Neuron (in vitro differentiated cells): Measurements from ENCODE around the gene ERBB4.
"Not testable (repeated sequence)": the region's sequence is repeated elsewhere in the genome, so short reads cannot be mapped to it uniquely, and the experiment has no call there.

ENCODE experiments used
- H2AFZ ChIP-seq: one replicate; pipeline ENCODE4 v1.6.1; 2013; ENCODE audit warnings: low read depth, mild to moderate bottlenecking, inconsistent platforms, low read length, moderate library complexity
- H3K27me3 ChIP-seq: one replicate; pipeline ENCODE4 v1.6.1; 2013; ENCODE audit warnings: low read length; ENCODE audit not compliant: insufficient read depth
- H3K36me3 ChIP-seq: one replicate; pipeline ENCODE4 v1.6.1; 2013; ENCODE audit warnings: low read length; ENCODE audit not compliant: insufficient read depth
- H3K4me1 ChIP-seq: one replicate; pipeline ENCODE4 v1.6.1; 2013; ENCODE audit warnings: low read length; ENCODE audit not compliant: insufficient read depth
- H3K4me3 ChIP-seq: 2 replicates; pipeline ENCODE4 v1.5.1; 2013; ENCODE audit warnings: mild to moderate bottlenecking, low read length, moderate library complexity
- H3K9me3 ChIP-seq: one replicate; pipeline ENCODE4 v1.6.1; 2013; ENCODE audit warnings: low read length

The ERBB4 gene

DNA sequence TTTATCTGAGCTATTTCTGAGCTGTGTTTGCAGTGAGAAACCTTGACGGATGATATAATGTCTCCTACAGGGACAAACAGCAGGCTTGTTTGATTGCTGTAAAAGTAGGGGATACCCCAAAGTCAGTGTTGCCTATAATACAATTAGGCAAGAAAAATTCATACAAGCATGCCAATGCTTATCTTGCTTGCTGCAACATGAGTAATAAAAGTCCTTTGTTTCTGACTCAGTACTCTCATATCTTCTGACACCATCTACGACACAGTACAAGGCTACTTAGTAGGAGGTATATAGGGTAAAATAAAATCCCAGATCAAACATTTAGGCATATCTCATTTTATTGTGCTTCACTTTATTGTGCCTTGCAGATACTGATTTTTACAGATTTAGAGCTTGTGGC is 33.0 kb downstream of the ERBB4 start:
- Histone ChIP-seq H2AFZ (no peak overlapping the region), H3K27me3 (no peaks in the 10 kb centered on the region), H3K4me3 (no peak overlapping the region), H3K36me3 (no peaks in the 10 kb centered on the region), H3K4me1 (peaks cover 13% of the 10 kb centered on the region), H3K9me3 (peaks cover 5% of the 10 kb centered on the region)

DNA sequence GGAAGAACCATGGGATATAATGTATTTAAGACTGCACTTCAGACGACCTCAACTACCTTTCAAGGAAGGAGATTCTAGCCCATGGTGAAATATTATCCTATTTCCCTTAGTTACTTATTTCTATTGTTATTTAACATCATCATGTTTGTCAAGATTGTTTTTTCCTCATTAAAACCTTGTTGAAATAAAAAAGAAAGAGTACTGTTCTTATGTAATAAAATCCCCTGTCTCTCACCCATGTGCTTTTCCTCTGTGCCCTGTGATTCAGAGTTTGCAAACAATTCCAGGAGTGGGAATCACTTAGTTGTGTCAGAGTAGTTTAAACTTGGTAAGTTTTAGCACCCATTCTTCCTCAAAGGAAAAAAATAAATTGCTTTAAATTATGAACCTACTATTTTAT is 43.6 kb downstream of the ERBB4 start:
- no peaks in the 10 kb centered on the region for H3K4me1 ChIP-seq
- H3K9me3 ChIP-seq: no peaks in the 10 kb centered on the region
- no peak overlapping the region for H2AFZ ChIP-seq
- peaks cover 2% of the 10 kb centered on the region for H3K36me3 ChIP-seq
- no peaks in the 10 kb centered on the region for H3K27me3 ChIP-seq
- H3K4me3 ChIP-seq: no peak overlapping the region

DNA sequence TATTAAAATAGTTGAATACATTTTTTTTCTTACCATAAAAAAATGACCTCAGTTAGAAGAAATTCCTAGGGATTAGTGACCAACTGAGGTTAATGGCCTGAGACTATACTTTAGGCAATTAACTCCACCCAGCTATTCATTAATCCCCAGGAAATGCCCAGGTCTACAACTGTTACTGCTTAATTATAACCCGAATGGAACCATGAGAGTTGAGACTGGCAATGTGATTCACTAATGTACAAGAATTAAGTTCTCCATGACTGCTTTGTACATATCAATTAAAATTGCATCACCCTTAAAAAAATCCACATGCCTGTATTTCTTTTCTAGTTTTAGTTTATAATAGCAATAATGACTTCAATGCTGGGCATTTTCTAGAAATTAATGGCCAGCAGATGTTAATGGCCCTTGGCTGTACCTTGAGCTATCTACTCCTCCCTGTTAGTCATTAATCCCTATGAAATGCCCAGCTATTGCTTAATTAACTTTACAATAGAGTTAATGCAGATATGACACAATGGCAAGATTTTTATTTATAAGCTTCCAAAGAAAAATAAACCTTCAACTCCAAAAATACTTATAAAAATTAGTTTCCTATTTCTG is 44.1 kb downstream of the ERBB4 start:
- Histone ChIP-seq H3K27me3 (no peaks in the 10 kb centered on the region), H3K4me1 (no peaks in the 10 kb centered on the region), H3K36me3 (peaks cover 2% of the 10 kb centered on the region), H2AFZ (no peak overlapping the region), H3K4me3 (no peak overlapping the region), H3K9me3 (no peaks in the 10 kb centered on the region)

DNA sequence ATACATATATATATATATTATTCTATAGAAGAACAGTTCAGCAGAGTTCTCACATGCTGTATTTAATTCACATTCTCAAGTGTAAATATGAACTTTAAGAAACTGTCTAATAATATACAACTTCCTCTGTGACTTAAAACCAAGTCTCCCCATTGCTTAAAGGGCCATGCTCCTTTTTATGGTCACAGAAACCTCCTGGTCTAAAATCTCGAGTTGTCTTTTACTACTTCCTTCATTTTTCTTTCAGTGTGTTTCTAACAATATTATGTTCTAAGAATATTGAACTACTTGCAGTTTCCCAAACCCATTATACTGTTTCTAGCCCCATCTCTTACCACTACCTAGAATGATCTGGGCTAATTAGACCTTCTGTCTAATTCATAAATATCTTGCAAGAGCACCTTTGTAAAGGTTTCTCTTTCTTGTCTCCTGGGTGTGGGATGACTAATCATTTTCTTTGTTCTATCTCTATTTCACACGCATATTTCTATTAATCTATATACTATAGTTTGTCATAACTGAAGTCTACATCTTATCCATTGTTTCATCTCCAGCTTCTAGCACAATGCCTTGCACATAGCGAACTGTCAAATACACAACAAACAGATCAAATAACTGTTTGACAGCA is 48.8 kb downstream of the ERBB4 start:
- H3K4me3 ChIP-seq: no peak overlapping the region
- H2AFZ ChIP-seq: no peak overlapping the region
- no peaks in the 10 kb centered on the region for H3K9me3 ChIP-seq
- H3K4me1 ChIP-seq: peaks cover 6% of the 10 kb centered on the region
- H3K27me3 ChIP-seq: no peaks in the 10 kb centered on the region
- no peaks in the 10 kb centered on the region for H3K36me3 ChIP-seq

DNA sequence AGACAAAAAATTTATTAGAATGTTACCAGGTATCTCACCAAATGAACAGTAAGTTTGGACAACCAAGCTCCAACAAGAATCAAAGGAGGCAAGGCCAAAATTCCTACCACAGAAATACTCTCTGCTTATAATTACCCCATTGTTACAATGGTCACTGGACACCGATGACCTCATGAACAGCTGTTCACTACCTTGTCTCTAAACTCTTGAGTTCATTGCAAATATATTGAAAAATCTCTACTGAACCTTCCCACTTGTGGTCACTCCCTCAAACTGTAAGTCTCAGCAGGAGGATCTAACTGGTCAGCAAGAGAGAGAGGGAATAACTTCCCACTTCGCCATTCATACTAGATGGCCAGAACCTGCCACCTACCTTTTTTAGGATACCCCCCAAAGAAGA is 50.0 kb downstream of the ERBB4 start:
- Histone ChIP-seq H3K36me3 (no peaks in the 10 kb centered on the region), H3K27me3 (no peaks in the 10 kb centered on the region), H2AFZ (no peak overlapping the region), H3K4me3 (no peak overlapping the region), H3K4me1 (peaks cover 6% of the 10 kb centered on the region), H3K9me3 (no peaks in the 10 kb centered on the region)

DNA sequence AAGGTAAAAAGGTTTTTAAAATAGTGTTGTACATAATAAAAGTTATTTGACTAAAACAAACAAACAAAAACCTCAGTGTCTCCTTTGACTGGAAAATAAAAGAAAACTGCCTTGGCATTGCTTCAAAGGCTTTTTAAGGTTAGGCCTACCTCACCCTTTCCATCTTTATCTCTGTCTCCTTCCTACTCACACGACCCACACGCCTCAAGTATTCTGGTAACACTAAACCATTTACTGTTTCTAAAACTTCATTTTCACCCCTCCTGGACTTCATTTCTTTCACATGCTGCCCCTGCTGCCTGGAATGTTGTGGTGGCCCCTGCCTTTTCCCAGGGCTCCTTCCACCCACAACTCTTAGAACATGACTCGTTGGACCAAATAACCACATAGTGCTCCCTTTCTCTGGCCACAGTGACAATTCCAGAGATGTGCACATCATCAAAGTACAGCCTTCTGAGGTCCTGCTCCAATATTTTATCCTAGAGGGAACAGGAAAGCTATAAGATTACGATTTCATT is 54.0 kb downstream of the ERBB4 start:
- peaks cover 6% of the 10 kb centered on the region for H3K4me1 ChIP-seq
- no peaks in the 10 kb centered on the region for H3K27me3 ChIP-seq
- no peak overlapping the region for H2AFZ ChIP-seq
- H3K4me3 ChIP-seq: no peak overlapping the region
- no peaks in the 10 kb centered on the region for H3K9me3 ChIP-seq
- H3K36me3 ChIP-seq: no peaks in the 10 kb centered on the region

DNA sequence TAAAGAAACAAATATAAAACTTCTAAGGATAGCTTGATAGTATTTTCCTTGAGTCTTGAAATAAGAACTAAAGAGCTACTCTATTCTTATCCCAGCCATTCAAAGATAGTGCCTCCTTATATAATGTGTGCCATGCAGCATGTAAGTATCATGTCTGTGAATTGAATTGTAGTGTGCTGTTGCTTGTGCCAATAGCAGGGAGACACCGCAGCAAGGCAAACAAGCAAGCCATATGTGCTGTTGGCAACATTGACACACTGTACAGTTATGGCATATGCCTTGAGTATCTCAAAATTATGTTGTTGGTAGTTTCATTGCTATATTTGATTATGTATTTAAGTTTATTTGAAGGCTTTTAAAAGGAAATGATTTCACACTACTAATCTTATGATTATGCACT is 58.2 kb downstream of the ERBB4 start:
- peaks cover 4% of the 10 kb centered on the region for H3K4me1 ChIP-seq
- no peak overlapping the region for H2AFZ ChIP-seq
- H3K27me3 ChIP-seq: no peaks in the 10 kb centered on the region
- H3K9me3 ChIP-seq: no peaks in the 10 kb centered on the region
- no peaks in the 10 kb centered on the region for H3K36me3 ChIP-seq
- H3K4me3 ChIP-seq: no peak overlapping the region

DNA sequence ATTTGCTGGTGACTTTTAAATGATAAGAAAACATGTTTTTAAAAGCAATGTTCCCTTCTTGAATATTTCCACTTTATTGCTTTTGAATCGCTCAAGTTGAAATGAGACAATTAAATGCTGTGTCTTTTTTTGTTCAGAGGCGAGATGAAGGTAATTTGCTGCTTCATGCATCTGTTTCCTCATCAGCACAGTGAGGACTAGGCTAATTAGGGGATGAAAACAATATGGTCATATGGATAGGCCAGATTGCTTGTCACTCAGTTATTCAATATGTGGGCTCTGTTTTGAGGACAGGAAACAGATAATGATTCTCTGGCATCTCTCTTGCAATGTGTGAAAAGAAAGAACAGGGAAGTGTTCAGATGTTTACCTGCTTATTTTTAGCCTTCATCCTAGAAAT is 61.0 kb downstream of the ERBB4 start:
- Histone ChIP-seq H3K4me1 (no peaks in the 10 kb centered on the region), H3K9me3 (no peaks in the 10 kb centered on the region), H3K27me3 (no peaks in the 10 kb centered on the region), H3K4me3 (no peak overlapping the region), H3K36me3 (no peaks in the 10 kb centered on the region), H2AFZ (no peak overlapping the region)

DNA sequence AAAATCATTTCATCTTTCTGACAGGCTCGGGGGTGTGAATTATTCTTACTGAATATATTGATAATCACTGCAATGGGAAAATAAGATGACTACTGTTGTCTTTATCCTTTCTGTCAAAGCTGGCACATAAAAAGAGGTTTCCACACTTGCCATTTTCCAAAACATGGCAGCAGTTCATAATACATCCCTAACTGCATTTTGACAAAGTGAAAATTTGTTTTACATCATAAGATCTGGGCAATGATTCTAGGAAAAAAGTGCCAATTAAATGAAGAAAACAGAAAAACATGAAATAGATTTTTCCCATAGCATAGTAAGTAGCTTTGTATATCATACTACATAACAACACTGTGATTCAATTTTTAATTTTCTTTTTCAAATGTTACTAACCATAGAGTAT is 65.4 kb downstream of the ERBB4 start:
- no peaks in the 10 kb centered on the region for H3K27me3 ChIP-seq
- no peaks in the 10 kb centered on the region for H3K9me3 ChIP-seq
- no peaks in the 10 kb centered on the region for H3K4me1 ChIP-seq
- no peak overlapping the region for H3K4me3 ChIP-seq
- H2AFZ ChIP-seq: no peak overlapping the region
- no peaks in the 10 kb centered on the region for H3K36me3 ChIP-seq

DNA sequence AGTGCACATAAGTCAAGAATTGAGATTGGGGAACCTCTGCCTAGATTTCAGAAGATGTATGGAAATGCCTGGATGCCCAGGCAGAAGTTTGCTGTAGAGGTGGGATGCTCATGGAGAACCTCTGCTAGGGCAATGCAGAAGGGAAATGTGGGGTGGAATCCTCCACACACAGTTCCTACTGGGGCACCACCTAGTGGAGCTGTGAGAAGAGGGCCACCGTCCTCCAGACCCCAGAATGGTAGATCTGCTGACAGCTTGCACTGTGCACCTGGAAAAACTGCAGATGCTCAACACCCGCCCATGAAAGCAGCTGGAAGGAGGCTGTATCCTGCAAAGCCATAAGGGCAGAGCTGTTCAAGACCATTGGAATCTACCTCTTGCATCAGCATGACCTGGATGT is 71.1 kb downstream of the ERBB4 start:
- H3K9me3 ChIP-seq: peaks cover 12% of the 10 kb centered on the region
- not testable (repeated sequence) for H2AFZ ChIP-seq, H3K4me3 ChIP-seq, H3K36me3 ChIP-seq, H3K27me3 ChIP-seq, H3K4me1 ChIP-seq

DNA sequence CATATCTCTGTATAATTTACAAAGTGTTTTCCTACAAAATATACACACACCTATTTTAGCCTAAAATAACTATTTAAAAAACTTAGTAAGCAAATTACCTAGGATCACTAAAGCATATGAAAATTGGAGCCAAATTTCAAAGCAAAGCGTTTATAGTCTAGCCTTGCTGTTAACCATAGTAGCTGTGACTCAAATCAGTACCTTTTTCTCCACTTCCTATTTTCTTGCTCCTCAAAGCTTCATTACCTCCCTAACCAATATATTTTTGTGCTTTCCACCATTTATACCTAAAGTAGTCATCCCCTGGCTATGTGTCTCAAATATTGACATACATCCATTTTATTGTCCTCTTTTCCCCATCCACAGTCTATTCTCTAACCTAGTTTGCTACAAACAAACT is 73.1 kb downstream of the ERBB4 start:
- Histone ChIP-seq H3K36me3 (no peaks in the 10 kb centered on the region), H3K4me1 (no peaks in the 10 kb centered on the region), H3K27me3 (no peaks in the 10 kb centered on the region), H2AFZ (no peak overlapping the region), H3K4me3 (no peak overlapping the region), H3K9me3 (peaks cover 22% of the 10 kb centered on the region)

DNA sequence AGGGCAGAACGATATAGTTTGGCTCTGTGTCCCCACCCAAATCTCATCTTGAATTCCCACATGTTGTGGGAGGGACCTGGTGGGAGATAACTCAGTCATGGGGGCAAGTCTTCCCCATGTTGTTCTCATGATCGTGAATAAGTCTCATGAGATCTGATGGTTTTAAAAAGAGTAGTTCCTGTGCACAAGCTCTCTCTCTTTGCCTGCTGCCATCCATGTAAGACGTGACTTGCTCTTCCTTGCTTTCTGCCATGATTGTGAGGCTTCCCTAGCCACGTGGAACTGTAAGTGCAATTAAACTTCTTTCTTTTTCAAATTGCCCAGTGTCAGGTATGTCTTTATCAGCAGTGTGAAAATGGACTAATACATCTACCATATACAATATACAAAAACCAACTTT is 76.9 kb downstream of the ERBB4 start:
- not testable (repeated sequence) for H3K4me3 ChIP-seq, H3K36me3 ChIP-seq, H3K27me3 ChIP-seq, H3K4me1 ChIP-seq, H2AFZ ChIP-seq
- H3K9me3 ChIP-seq: peaks cover 15% of the 10 kb centered on the region

DNA sequence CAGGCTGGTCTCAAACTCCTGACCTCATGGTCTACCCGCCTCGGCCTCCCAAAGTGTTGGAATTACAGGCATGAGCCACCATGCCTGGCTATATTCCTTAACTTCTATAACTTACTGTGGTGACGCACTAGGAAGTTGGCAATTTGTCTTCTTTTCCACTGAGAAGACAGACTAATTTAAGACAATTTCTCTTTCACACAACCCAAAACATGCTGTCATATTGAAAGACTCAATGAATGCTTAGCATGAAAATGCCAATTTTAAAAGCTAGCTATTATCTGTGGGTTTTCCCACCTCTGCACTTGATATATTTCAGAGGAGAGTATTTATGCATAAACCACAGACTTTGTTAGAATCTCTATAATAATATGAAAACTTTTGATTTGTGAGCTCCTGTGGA is 84.5 kb downstream of the ERBB4 start:
- H3K4me1 ChIP-seq: peaks cover 44% of the 10 kb centered on the region
- no peaks in the 10 kb centered on the region for H3K9me3 ChIP-seq
- H3K36me3 ChIP-seq: no peaks in the 10 kb centered on the region
- H3K27me3 ChIP-seq: no peaks in the 10 kb centered on the region
- no peak overlapping the region for H3K4me3 ChIP-seq
- H2AFZ ChIP-seq: no peak overlapping the region

DNA sequence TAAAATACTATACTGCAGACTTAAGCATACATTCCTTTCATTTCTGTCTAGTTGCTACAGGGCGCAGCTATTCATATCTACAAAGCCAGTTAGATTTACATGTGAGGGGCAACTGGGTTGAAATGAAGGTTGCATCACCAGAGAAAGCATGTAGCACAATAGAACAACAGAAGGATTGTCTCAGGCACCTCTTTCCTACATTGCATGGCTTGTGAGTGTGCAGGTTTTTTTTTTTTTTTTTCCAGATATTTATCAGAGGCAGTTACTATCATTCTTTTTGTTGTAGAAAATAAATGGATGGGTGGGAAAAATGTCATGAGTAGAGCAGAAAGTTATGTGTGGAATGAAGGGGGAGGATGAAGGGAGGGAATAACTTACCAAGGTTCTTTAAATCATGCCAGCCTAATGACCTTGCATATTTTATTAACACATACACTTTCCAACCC is 86.8 kb downstream of the ERBB4 start:
- no peak overlapping the region for H2AFZ ChIP-seq

More for the DNA sequence above, 86.8 kb downstream of the ERBB4 start:
- H3K36me3 ChIP-seq: no peaks in the 10 kb centered on the region
- H3K4me1 ChIP-seq: peaks cover 63% of the 10 kb centered on the region
- no peaks in the 10 kb centered on the region for H3K9me3 ChIP-seq
- no peaks in the 10 kb centered on the region for H3K27me3 ChIP-seq
- no peak overlapping the region for H3K4me3 ChIP-seq
